GM18867 (cell line): ENCODE data around the gene SERPINF2.
"Not testable (repeated sequence)": the region's sequence is repeated elsewhere in the genome, so short reads cannot be mapped to it uniquely, and the experiment has no call there.

Experiments
- ATAC-seq: cut with Tn5 transposase; IDR thresholded peaks from one replicate; pipeline ENCODE4 v1.9.1; 2021; ENCODE audit warnings: mild to moderate bottlenecking, moderate library complexity; ENCODE audit not compliant: unreplicated experiment

Gene SERPINF2

DNA sequence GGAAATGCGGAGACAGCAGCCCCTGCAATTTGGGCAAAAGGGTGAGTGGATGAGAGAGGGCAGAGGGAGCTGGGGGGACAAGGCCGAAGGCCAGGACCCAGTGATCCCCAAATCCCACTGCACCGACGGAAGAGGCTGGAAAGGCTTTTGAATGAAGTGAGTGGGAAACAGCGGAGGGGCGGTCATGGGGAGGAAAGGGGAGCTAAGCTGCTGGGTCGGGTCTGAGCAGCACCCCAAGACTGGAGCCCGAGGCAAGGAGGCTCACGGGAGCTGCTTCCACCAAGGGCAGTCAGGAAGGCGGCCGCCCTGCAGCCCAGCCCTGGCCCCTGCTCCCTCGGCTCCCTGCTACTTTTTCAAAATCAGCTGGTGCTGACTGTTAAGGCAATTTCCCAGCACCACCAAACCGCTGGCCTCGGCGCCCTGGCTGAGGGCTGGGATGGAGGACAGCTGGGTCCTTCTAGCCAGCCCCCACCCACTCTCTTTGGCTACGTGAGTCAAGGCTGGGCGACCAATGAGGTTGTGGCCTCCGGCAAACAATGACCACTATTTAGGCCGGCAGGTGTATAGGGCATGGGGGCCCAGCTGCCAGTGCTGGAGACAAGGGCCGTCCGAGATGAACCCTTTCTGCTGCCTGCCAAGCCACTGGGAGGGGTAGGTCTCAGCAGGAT is 19.7 kb downstream of the SERPINF2 start:
- ATAC-seq: no peak

DNA sequence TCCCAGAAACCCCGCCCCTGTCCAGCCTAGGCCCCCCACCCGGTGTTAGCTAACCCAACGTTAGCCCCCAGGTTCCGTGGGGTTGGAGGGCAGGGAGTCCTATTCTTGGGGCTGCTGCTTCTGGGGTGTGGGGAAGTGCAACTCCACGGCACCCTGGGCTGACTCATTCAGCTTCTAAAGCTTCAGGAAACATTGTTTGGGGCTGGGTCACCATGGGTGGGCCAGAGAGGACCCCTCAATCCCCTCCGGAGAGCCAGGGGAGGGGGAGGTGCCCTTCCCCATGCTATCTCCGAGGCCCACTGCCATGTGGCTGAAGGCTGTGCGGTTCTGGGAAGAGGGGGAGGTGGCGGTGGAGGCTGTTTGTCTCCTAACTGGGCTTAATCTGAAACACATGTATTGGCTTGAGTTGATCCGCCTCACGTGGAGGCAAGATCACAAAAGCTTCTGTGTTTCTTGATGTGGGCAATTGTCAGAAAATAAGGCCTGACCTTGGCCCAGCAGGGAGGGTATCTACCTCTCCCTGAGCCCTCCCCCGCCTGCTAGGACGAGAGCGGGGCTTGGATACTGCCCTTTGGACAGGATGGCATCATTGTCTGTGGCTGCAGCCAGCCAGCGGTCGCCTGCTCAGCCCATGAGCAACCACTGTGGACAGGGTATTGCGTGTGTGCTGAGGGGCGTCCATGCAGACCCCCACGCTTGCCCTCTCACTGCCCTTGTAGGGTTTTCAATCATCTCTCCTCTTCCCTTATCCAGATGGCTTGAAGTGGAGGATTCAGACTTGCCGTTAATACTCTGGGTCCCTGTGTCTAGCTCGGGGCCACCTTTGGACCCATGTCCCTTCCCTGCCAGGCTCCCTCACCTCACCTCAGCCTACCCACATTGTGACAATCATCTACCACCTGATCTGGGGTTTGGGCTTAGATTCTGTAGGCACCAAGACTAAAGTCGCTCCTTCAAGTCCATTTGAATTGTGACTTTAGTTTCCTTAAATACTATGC is 20.5 kb downstream of the SERPINF2 start:
- ATAC-seq: no peak

DNA sequence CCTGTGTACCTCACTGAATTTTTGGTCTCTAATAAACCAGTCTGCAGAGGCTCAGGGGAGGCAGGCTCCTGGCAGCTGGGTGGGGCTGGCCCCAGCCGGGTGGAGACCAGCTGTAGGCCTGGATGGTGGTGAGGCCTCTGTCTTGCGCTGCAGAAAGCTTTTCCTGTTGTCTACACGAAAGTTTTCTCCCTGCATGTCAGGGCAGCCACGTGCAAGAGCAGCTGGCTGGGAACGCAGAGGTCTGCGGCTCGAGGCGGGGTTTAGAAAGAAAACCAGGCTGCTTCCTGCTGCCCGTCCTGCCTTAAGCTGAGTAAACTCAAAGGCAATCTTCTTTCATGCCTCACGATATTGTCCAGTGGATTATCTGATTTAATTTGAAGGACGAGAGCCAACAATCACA is 21.6 kb downstream of the SERPINF2 start:
- no peak for ATAC-seq

DNA sequence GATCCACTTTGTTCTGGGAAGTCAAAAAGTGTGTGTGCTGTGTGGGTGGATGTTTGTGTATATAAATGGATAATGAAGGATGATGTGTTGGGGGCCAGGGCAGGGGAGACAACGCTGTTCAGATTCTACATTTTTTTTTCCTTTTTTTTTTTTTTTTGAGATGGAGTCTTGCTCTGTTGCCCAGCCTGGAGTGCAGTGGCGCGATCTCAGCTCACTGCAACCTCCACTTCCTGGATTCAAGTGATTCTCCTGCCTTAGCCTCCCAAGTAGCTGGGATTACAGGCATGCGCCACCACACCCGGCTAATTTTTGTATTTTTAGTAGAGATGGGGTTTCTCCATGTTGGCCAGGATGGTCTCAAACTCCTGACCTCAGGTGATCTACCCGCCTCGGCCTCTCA is 22.0 kb downstream of the SERPINF2 start:
- ATAC-seq: not testable (repeated sequence)

DNA sequence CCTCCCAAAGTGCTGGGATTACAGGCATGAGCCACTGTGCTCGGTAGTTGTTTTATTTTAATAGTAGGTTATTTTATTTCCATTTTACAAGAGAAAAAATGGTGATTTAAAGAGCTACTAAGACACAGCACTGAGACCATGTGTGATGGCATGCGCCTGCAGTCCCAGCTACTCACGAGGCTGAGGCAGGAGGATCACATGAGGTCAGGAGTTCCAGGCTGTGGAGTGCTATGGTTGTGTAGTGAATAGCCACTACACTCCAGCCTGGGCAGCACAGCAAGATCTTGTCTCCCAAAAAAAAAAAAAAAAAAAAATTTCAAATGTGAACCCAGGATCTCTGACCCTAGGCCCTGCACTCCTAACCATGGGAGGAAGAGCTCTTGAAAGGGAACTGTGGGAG is 22.9 kb downstream of the SERPINF2 start:
- no peak for ATAC-seq

DNA sequence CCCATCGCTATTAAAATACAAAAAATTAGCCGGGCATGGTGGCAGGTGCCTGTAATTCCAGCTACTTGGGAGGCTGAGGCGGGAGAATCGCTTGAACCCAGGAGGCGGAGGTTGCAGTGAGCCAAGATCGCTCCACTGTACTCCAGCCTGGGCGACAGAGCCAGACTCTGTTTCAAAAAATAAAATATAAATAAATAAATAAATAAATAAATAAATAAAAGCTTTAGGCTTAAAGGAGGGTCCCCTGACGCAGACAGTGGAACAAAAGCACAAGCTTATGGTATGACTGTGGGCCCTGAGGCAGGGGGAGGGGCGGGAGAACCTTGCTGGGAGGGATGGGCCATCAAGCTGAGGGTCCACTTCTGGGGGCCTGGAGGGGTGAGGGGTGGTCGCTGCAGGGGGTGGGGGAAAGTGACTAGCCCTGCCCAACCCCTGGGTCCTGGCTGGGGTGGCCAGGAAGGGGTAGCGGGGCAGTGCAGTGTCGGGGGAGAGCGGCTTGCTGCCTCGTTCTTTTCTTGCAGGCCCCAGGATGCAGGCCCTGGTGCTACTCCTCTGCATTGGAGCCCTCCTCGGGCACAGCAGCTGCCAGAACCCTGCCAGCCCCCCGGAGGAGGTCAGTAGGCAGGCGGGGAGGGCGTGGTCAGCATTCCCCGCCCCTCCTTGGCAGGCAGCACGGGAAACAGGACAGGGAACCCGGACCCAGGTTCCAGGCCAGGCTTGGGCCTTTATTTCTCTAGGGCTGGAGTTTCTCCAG is 23.9 kb downstream of the SERPINF2 start:
- ATAC-seq: no peak

DNA sequence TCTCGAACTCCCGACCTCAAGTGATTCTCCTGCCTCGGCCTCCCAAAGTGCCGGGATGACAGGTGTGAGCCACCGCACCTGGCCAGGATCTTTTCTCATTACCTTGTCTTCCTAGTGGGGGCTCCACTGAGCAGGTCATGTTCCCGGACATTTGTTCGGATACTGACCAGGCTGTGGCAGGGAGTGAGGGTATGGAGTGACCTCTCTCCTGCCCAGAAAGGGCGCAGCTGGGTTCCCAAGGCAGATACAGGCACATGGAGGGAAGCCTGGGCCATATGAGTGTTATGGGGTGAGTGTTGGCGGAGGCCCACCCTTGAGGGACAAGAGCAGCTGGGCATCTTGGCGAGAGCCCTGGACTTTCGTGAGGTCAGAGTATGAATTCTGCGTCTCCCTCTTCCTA is 24.7 kb downstream of the SERPINF2 start:
- ATAC-seq: no peak

DNA sequence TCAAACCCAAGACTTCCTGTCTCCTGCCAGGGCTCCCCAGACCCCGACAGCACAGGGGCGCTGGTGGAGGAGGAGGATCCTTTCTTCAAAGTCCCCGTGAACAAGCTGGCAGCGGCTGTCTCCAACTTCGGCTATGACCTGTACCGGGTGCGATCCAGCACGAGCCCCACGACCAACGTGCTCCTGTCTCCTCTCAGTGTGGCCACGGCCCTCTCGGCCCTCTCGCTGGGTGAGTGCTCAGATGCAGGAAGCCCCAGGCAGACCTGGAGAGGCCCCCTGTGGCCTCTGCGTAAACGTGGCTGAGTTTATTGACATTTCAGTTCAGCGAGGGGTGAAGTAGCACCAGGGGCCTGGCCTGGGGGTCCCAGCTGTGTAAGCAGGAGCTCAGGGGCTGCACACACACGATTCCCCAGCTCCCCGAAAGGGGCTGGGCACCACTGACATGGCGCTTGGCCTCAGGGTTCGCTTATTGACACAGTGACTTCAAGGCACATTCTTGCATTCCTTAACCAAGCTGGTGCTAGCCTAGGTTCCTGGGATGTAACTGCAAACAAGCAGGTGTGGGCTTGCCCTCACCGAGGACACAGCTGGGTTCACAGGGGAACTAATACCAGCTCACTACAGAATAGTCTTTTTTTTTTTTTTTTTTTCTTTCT is 27.3 kb downstream of the SERPINF2 start:
- no peak for ATAC-seq

DNA sequence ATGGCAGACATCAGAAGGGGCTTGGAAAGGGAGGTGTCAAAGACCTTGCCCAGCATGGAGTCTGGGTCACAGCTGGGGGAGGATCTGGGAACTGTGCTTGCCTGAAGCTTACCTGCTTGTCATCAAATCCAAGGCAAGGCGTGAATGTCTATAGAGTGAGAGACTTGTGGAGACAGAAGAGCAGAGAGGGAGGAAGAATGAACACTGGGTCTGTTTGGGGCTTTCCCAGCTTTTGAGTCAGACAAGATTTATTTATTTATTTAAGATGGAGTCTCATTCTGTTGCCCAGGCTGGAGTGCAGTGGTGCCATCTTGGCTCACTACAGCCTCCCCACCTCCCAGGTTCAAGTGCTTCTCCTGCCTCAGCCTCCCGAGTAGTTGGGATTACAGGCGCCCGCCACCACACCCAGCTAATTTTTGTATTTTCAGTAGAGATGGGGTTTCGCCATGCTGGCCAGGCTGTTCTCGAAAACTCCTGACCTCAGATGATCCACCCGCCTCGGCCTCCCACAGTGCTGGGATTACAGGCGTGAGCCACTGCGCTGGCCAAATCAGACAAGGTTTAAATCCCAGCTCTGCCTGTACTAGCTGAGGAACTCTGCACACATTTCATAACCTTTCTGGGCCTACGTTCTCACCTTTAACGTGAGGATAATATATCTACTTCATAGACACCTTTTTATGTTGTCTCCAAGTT is 30.5 kb downstream of the SERPINF2 start:
- not testable (repeated sequence) for ATAC-seq

DNA sequence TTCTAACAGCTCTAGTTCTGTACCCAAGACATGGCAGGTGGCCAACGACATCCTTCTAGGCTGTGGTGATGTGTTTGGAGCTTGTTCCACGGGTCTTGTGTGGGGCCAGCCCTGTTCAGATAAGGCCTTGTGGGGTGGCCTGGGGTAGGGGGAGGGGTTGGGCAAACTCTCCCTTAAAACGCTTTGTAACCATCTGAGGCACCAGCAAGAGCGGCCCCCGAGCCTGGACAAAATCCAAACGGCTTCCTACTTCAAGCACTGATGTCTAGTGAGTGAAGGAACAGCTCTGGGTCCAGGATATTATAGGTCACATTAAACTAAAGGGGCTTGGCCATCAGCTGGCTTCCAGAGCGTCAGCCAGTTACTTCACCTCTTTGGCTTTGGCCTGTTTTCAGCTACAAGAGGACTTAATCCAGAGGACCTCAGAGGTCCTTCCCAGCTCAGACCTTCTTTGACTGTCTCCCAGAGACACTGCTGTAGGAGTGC is 31.1 kb downstream of the SERPINF2 start:
- no peak for ATAC-seq

DNA sequence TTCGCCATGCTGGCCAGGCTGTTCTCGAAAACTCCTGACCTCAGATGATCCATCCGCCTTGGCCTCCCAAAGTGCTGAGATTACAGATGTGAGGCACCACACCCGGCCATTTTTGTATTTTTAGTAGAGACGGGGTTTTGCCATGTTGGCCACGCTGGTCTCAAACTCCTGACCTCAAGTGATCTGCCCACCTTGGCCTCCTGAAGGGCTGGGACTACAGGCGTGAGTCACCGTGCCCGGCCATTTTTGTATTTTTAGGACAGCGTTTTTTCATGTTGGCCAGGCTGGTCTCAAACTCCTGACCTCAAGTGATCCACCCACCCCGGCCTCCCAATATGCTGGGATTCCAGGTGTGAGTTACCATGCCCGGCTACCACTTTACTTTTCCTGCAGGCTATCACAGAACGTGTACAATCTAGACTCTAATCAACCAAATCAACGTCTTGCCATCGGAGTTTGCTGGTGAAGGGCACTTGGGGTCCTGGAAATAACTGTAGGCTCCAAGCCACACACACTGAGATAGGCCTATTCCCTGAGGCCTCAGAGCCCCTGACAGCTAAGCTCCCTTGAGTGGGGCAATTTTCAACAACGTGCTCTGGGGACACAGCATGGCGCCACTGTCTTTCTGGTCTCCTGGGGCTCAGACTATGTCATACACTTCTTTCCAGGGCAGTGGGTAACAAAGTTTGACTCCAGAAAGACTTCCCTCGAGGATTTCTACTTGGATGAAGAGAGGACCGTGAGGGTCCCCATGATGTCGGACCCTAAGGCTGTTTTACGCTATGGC is 31.9 kb downstream of the SERPINF2 start:
- ATAC-seq: no peak

DNA sequence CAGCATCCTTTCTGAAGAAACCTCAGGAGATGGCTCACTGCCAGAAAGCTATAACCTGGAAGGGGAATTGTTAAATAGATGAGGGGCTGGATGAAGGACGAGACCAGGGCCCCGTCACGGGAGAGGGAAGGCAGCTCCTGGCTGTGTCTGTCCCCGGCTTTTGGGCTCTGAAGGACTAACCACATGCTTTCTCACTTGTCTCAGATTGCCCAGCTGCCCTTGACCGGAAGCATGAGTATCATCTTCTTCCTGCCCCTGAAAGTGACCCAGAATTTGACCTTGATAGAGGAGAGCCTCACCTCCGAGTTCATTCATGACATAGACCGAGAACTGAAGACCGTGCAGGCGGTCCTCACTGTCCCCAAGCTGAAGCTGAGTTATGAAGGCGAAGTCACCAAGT is 33.7 kb downstream of the SERPINF2 start:
- ATAC-seq: no peak

DNA sequence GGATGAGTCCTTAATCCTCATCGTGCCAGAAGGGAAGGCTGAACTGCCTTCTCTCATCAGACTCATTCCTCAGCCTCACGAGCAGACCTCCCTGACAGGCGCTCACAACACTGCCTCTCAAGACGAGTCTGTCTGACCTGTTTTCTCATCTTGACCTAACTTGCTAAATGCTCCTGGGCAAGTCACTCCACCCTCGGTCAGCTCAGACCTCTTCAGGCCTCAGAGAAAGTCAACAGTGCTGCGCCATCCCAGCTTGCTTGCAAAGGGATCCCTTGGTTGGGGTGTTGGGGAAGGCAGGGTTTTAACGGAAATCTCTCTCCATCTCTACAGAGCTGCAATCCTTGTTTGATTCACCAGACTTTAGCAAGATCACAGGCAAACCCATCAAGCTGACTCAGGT is 34.2 kb downstream of the SERPINF2 start:
- no peak for ATAC-seq

DNA sequence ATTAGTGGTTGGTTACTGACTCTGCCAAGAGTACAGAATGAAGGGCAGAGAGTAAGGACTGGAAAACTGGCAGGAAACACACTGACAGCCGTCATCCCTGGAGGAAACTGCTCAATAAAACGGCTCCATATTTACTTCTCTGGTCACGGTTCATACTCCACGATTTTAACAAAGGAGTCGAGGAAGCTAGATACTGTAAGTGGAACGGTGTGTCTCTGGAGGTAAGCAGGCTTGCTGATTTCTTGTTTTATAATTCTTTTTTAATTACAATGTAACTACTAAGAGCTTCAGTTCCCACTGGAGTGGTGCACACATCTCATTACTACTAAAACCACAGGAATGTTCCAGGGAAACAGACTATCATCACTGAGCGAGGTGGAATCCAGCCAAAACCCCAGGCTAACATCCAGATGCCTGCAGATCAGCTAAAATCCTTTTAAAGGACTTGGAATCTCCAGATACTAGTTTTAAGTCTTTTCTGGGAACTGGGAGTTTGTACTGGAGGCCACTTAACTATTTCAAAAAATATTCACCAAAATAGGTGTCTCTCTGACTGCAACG is 37.0 kb downstream of the SERPINF2 start:
- no peak for ATAC-seq

DNA sequence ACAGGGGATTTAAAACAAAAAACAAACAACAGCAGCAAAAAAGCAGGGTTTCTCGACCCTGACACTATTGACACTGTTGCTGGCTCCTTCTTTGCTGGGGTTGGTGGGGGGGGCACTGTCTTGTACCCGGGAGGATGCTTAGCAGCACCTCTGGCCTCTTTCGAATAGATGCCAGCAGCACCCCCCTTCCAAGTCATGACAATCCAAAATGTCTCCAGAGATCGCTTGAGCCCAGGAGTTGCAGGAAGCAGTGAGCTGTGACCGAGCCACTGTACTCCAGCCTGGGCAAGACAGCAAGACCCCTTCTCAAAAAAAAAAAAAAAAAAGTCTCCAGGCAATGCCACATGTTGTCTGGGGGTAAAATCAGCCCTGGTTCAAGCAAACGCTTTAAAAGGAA is 39.5 kb downstream of the SERPINF2 start:
- ATAC-seq: no peak

DNA sequence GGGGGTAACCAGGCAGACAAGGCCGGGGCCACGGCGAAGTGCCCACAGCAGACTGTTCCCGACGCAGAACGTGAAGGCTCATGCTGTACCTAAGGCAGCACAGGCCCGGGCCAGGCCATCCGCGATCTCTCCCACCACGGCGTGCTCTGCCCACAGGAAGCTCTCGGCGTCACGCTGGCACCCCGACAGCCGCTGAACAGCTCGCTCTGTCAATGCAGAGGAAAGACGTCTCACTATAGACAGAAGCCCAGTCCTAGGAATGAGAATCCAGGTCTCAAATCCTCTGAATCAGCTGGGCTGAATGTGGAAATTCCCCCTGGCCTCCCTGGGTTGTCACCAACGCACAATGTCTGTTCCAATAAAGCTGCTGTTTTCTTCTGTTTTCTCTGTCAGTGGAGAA is 40.6 kb downstream of the SERPINF2 start:
- no peak for ATAC-seq

DNA sequence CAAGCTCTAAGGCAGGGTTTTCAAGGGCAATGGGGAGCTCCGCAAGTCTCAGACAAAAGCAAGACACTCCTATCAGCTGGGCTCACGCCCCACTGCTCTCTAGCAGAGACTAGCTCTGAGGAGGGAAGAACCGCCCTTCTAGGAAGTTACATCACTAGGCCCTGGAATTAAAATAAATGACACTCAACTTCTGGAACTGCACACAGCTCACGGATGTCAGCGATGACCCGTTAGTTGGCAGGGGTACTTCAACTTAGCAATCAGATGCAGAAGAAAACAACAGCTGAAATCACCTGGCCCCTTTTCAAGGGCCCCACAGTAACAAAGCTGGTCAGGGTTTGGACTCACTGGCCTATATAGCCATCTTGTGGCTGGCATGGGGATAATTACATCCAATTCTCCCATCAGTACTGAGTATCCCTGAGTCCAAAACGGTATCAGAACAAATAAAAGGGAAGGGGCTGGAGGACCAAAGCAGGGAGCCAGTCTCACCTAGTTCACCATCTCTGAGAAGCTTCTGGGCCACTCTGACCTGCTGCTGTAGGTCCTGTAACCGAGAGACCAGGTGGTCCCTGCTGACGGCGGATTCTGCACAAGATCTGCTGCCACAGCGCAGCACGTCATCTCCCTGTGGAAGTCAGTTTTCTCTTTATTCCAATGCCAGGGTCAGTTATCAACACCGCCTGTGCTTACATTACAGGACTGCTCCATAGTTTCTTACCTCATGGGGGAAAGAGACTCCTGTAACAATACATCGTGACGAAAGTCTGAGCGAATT is 41.4 kb downstream of the SERPINF2 start:
- no peak for ATAC-seq

DNA sequence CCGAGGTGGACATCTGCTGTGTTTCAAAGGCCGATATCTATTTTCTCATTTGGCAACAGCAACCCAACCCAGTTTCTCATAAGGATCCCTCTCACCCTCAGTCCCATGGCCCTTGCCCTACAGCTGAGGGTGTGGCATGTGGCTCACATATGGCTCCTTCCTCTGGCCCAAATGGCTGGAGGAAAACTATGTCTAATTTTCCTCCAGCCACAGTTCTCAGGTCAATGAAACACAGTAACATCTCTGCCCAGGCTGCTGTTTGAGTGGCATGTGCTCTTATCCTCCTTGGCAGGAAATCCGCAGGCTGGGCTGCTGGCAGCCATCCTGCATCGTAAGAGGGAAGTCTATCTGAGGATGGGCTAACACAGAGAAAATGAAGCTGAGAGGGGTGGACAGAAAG is 43.3 kb downstream of the SERPINF2 start:
- ATAC-seq: no peak
